HCT116 (cell line): ENCODE results near the gene CCDC74B.

Experiments
- ELF1 ChIP-seq: IDR thresholded peaks from 2 replicates; pipeline ENCODE4 v1.6.1; 2012; ENCODE audit warnings: low read depth, borderline replicate concordance
- EZH2 ChIP-seq: fragments of 200-600 bp; sonication (generic); IDR thresholded peaks from 2 replicates; pipeline ENCODE4 v1.6.1; 2017; ENCODE audit warnings: antibody characterized with exemption, mixed run types
- EZH2phosphoT487 ChIP-seq: fragments of 200-600 bp; IDR thresholded peaks from 2 replicates; pipeline ENCODE4 v1.6.1; 2018; ENCODE audit warnings: antibody characterized with exemption, borderline replicate concordance
- JUND ChIP-seq: IDR thresholded peaks from 2 replicates; pipeline ENCODE4 v1.6.1; 2012
- MAX ChIP-seq: IDR thresholded peaks from 2 replicates; pipeline ENCODE4 v1.6.1; 2012
- POLR2A ChIP-seq: IDR thresholded peaks from 2 replicates; pipeline ENCODE4 v1.7.0; 2011; ENCODE audit warnings: borderline replicate concordance; ENCODE audit not compliant: insufficient read depth, insufficient read length; ENCODE audit errors: extremely low read depth
- POLR2AphosphoS5 ChIP-seq: IDR thresholded peaks from 2 replicates; pipeline ENCODE4 v1.6.1; 2011; ENCODE audit warnings: mild to moderate bottlenecking, low read depth, low read length, moderate library complexity
- REST ChIP-seq: IDR thresholded peaks from 2 replicates; pipeline ENCODE4 v1.6.1; 2012; ENCODE audit warnings: low read depth
- SIN3A ChIP-seq: IDR thresholded peaks from 2 replicates; pipeline ENCODE4 v1.6.1; 2012; ENCODE audit warnings: low read depth
- YY1 ChIP-seq: IDR thresholded peaks from 2 replicates; pipeline ENCODE4 v1.6.1; 2011; ENCODE audit warnings: low read length, low read depth, moderate library complexity, mild to moderate bottlenecking; ENCODE audit not compliant: insufficient replicate concordance; ENCODE audit errors: extremely low read depth
- ZFX ChIP-seq: fragments of 450-650 bp; IDR thresholded peaks from 2 replicates; pipeline ENCODE4 v1.6.1; 2017
- TF ChIP-seq, protein P1 (sequence below), 3 experiments: fragments of 200-600 bp in 1 of 3; sonication (generic) in 1 of 3; IDR thresholded peaks in 2 of 3; conservative IDR thresholded peaks in 1 of 3; 2 replicates each; pipeline ENCODE4 v1.5.1; 2012 to 2017; ENCODE audit warnings: low read depth in 2 of 3, low read length in 2 of 3, antibody characterized with exemption in 1 of 3, borderline replicate concordance in 1 of 3, control low read depth in 1 of 3, mild to moderate bottlenecking in 1 of 3, mixed read lengths in 1 of 3, mixed run types in 1 of 3, moderate library complexity in 1 of 3; ENCODE audit not compliant: insufficient read depth in 1 of 3
- TF ChIP-seq, protein P2 (sequence below): IDR thresholded peaks from 2 replicates; pipeline ENCODE4 v1.6.1; 2011; ENCODE audit warnings: mild to moderate bottlenecking, low read length, moderate library complexity; ENCODE audit not compliant: insufficient replicate concordance; ENCODE audit errors: extremely low read depth

GRCh38 chr2:130186391-130186790 lies 41.5 kb upstream of the CCDC74B start:
- TF ChIP-seq POLR2A (no peak), YY1 (no peak), REST (no peak), EZH2 (no peak), EZH2phosphoT487 (no peak), POLR2AphosphoS5 (no peak), MAX (no peak), ELF1 (no peak), ZFX (no peak), SIN3A (no peak), JUND (no peak)
- TF ChIP-seq, protein P1, sequence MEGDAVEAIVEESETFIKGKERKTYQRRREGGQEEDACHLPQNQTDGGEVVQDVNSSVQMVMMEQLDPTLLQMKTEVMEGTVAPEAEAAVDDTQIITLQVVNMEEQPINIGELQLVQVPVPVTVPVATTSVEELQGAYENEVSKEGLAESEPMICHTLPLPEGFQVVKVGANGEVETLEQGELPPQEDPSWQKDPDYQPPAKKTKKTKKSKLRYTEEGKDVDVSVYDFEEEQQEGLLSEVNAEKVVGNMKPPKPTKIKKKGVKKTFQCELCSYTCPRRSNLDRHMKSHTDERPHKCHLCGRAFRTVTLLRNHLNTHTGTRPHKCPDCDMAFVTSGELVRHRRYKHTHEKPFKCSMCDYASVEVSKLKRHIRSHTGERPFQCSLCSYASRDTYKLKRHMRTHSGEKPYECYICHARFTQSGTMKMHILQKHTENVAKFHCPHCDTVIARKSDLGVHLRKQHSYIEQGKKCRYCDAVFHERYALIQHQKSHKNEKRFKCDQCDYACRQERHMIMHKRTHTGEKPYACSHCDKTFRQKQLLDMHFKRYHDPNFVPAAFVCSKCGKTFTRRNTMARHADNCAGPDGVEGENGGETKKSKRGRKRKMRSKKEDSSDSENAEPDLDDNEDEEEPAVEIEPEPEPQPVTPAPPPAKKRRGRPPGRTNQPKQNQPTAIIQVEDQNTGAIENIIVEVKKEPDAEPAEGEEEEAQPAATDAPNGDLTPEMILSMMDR (IDR thresholded peaks at IDR 0.05 in 2 of 3, conservative IDR thresholded peaks at IDR 0.05 in 1 of 3; ENCODE audit: borderline replicate concordance in 1 of 3, insufficient read depth in 1 of 3, low read depth in 2 of 3, low read length in 2 of 3) = no peak
- TF ChIP-seq, protein P2, sequence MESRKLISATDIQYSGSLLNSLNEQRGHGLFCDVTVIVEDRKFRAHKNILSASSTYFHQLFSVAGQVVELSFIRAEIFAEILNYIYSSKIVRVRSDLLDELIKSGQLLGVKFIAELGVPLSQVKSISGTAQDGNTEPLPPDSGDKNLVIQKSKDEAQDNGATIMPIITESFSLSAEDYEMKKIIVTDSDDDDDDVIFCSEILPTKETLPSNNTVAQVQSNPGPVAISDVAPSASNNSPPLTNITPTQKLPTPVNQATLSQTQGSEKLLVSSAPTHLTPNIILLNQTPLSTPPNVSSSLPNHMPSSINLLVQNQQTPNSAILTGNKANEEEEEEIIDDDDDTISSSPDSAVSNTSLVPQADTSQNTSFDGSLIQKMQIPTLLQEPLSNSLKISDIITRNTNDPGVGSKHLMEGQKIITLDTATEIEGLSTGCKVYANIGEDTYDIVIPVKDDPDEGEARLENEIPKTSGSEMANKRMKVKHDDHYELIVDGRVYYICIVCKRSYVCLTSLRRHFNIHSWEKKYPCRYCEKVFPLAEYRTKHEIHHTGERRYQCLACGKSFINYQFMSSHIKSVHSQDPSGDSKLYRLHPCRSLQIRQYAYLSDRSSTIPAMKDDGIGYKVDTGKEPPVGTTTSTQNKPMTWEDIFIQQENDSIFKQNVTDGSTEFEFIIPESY = no peak
